Mammary epithelial cell (primary cell): ENCODE data around the gene GEMIN7.

ENCODE experiments used
- EZH2 ChIP-seq: IDR thresholded peaks from 2 replicates; pipeline ENCODE4 v1.6.1; 2012; ENCODE audit warnings: low read length, inconsistent platforms, borderline replicate concordance
- TF ChIP-seq, protein P1 (sequence below), 2 donors: IDR thresholded peaks in 1 of 2; conservative IDR thresholded peaks in 1 of 2; 2 replicates each; pipeline ENCODE4 v1.5.1; 2011 to 2012; ENCODE audit warnings: inconsistent platforms in 2 of 2, low read length in 2 of 2, mild to moderate bottlenecking in 2 of 2, control low read depth in 1 of 2, low read depth in 1 of 2; ENCODE audit not compliant: insufficient read depth in 1 of 2; ENCODE audit errors: extremely low read depth in 1 of 2

- TF ChIP-seq, protein P1, sequence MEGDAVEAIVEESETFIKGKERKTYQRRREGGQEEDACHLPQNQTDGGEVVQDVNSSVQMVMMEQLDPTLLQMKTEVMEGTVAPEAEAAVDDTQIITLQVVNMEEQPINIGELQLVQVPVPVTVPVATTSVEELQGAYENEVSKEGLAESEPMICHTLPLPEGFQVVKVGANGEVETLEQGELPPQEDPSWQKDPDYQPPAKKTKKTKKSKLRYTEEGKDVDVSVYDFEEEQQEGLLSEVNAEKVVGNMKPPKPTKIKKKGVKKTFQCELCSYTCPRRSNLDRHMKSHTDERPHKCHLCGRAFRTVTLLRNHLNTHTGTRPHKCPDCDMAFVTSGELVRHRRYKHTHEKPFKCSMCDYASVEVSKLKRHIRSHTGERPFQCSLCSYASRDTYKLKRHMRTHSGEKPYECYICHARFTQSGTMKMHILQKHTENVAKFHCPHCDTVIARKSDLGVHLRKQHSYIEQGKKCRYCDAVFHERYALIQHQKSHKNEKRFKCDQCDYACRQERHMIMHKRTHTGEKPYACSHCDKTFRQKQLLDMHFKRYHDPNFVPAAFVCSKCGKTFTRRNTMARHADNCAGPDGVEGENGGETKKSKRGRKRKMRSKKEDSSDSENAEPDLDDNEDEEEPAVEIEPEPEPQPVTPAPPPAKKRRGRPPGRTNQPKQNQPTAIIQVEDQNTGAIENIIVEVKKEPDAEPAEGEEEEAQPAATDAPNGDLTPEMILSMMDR (conservative IDR thresholded peaks at IDR 0.05 in 1 of 2, IDR thresholded peaks at IDR 0.05 in 1 of 2; ENCODE audit: extremely low read depth in 1 of 2, insufficient read depth in 1 of 2, low read depth in 1 of 2, low read length in 2 of 2), result no peak
- TF ChIP-seq EZH2, result no peak
These were observed 34.6 kb downstream of the GEMIN7 start for GRCh38 chr19:45113628-45114027.
